ENCODE results near the gene CDC7. TPM values are rescaled to one million over a fixed set of nuclear protein-coding genes. Genes with fewer than 3 reads are reported as not detected.

Gene CDC7
- total RNA-seq, 1 experiment from 2014 or later: 41.6 TPM

- Histone ChIP-seq H4K20me1 (ENCODE audit: control insufficient read depth, insufficient read depth, insufficient read length) (no peaks in the 10 kb centered on the region), H2BK120ac (ENCODE audit: low read depth, low read length, poor library complexity, severe bottlenecking) (no peak overlapping the region), H2BK5ac (ENCODE audit: insufficient read length, low read length) (no peak overlapping the region), H3K27ac (ENCODE audit: insufficient read length, low read depth, low read length) (no peak overlapping the region), H3K14ac (ENCODE audit: insufficient read depth, low read length) (no peak overlapping the region; the same call in 1 of the 2 replicates), H4K5ac (ENCODE audit: insufficient read length, low read depth, low read length) (no peak overlapping the region), H3K79me1 (ENCODE audit: insufficient read depth, low read depth, low read length, poor library complexity, severe bottlenecking) (no peaks in the 10 kb centered on the region), H2BK12ac (ENCODE audit: insufficient read length, low read depth, low read length) (no peak overlapping the region), H3K9ac (ENCODE audit: extremely low read depth, insufficient read length, low read length) (no peak overlapping the region), H4K91ac (ENCODE audit: insufficient read length, low read depth, low read length) (no peak overlapping the region), H2BK20ac (ENCODE audit: low read depth, low read length, poor library complexity, severe bottlenecking) (no peak overlapping the region), H3K9me3 (ENCODE audit: control insufficient read depth, low read depth, low read length) (no peaks in the 10 kb centered on the region), H4K8ac (replicated peaks; ENCODE audit: insufficient read length, low read depth, low read length) (no peak overlapping the region), H2AK5ac (ENCODE audit: insufficient read length, low read length) (no peak overlapping the region), H3K4me1 (ENCODE audit: insufficient read depth, low read length) (no peaks in the 10 kb centered on the region), H3K4ac (ENCODE audit: low read depth, low read length) (no peak overlapping the region), H2BK15ac (ENCODE audit: low read depth, low read length) (no peak overlapping the region), H3K23me2 (ENCODE audit: insufficient read length, low read depth, low read length, poor library complexity, severe bottlenecking) (no peaks in the 10 kb centered on the region), H3K18ac (ENCODE audit: insufficient read length, low read depth, low read length) (no peak overlapping the region), H3K56ac (ENCODE audit: insufficient read length, low read depth, low read length) (no peak overlapping the region), H3K23ac (ENCODE audit: insufficient read length, low read depth, low read length) (no peak overlapping the region), H3K27me3 (ENCODE audit: insufficient read depth, low read length) (no peaks in the 10 kb centered on the region), H3K4me2 (ENCODE audit: insufficient read depth, insufficient read length, low read length) (no peak overlapping the region), H3K79me2 (ENCODE audit: insufficient read depth, low read length) (no peaks in the 10 kb centered on the region), H2AFZ (ENCODE audit: low read length) (no peak overlapping the region), H3T11ph (ENCODE audit: low read length) (no peak overlapping the region)
- no peak for TF ChIP-seq CTCF (conservative IDR thresholded peaks at IDR 0.05)
- Mint-ChIP-seq H3K9me3 (no peaks in the 10 kb centered on the region), H3K4me3 (no peak overlapping the region), H3K27ac (no peak overlapping the region; a peak in 1 of 7 replicates), H3K36me3 (ENCODE audit: insufficient read depth in 1 of 3, low read depth in 3 of 3) (no peaks in the 10 kb centered on the region; a peak in 1 of 7 replicates), H3K4me1 (peaks cover 6% of the 10 kb centered on the region in 2 experiments), H3K27me3 (ENCODE audit: low read depth) (no peaks in the 10 kb centered on the region; the same call in 1 of the 2 replicates)
- no peak for DNase-seq
- WGBS (ENCODE audit: extremely low coverage, insufficient read length, low lambda C conversion rate): no CpG with 5 or more reads among the region's 7 CpGs
Measured at GRCh38 chr1:91555821-91556531, 55.3 kb downstream of the CDC7 start.
